GM12865 (cell line): ENCODE measurements around the gene C19orf85.

Source experiments
- DNase-seq: peaks from one replicate; pipeline ENCODE4 v3.0.0; 2010; ENCODE audit warnings: low read depth
- H3K4me3 ChIP-seq: 2 replicates; pipeline ENCODE4 v1.5.1; 2011; ENCODE audit warnings: mild to moderate bottlenecking, low read depth, low read length, control low read depth
- TF ChIP-seq, protein P1 (sequence below): IDR thresholded peaks from 2 replicates; pipeline ENCODE4 v1.5.1; 2011; ENCODE audit warnings: low read length, control low read depth, low read depth, inconsistent platforms; ENCODE audit not compliant: insufficient read depth; ENCODE audit errors: missing control alignments

Gene C19orf85

DNA sequence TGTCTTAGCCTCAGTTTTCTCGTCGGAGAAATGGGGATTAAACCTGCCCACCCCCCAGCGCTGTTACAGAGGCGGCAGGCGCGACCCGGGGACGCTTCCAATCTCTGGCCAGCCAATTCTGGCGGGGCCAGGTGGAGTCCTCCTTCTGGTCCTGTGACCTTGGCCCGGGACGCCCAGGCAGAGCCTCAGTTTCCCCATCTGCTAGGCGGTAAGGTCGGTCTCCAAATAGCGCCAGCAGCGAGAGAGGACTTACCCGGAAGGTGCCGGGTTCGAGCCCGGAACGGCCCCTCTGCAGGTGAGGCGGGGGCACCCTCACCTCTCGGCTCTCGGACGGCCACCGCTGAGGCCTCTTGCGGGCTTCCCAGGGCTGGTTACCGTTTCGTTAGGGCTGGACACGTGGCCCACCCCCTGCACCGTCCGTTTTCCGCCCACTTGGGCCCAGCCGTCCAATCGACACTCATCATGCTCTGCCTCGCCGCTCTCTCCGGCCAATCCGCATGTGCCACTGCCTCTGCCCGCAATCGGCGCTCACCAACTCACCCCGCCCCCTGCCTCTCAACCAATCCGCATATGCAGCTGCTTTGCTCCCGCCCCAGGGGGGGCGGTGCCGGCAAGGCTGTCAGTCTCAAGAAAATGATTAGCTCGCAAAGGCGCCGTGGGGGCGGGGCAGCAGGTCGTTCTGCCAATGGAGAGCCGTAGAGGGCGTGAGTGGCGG lies 3.1 kb downstream of the C19orf85 start, which contains the start of gene ISOC2:
TSS of gene ISOC2 (minus strand) at position 384 of the 715 bp plus-strand sequence. CDS start 5,156 bp downstream, outside the sequence.
- H3K4me3 ChIP-seq: peak within 1 kb of the TSS; percentile 93
- TF ChIP-seq, protein P1, sequence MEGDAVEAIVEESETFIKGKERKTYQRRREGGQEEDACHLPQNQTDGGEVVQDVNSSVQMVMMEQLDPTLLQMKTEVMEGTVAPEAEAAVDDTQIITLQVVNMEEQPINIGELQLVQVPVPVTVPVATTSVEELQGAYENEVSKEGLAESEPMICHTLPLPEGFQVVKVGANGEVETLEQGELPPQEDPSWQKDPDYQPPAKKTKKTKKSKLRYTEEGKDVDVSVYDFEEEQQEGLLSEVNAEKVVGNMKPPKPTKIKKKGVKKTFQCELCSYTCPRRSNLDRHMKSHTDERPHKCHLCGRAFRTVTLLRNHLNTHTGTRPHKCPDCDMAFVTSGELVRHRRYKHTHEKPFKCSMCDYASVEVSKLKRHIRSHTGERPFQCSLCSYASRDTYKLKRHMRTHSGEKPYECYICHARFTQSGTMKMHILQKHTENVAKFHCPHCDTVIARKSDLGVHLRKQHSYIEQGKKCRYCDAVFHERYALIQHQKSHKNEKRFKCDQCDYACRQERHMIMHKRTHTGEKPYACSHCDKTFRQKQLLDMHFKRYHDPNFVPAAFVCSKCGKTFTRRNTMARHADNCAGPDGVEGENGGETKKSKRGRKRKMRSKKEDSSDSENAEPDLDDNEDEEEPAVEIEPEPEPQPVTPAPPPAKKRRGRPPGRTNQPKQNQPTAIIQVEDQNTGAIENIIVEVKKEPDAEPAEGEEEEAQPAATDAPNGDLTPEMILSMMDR: no peak
- peak; percentile 100 for DNase-seq

DNA sequence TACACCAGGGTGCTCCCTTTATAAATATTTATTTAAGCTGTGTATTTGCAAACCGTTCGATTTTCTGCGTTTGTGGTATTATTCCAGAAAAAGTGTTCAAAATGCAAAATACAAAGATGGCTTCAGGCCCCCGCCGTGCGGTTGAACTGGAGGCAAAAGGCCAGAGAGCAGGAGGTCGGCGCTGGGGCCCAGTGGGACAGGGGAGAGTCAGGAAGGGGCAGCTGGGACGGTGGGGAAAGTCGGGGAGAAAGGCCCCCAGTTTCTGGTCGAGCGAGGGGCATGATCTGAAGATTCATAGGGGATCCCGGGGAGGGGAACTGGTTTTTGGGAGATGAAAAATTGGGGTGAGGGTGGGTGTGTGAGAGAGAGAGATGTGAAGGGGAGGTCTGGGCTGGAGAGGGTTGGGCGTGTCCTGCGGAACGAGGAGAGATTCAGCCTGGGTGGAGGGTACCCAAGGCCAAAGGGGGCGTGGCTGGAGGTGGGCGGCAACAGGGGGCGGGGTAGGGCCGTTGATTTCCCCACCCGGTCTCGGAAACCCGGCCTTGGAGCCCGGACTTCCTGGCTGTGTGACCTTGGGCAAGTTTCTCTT lies 3.8 kb downstream of the C19orf85 start:
- H3K4me3 ChIP-seq: peak overlapping the region; percentile 71
- TF ChIP-seq, protein P1: no peak
- peak; percentile 70 for DNase-seq

DNA sequence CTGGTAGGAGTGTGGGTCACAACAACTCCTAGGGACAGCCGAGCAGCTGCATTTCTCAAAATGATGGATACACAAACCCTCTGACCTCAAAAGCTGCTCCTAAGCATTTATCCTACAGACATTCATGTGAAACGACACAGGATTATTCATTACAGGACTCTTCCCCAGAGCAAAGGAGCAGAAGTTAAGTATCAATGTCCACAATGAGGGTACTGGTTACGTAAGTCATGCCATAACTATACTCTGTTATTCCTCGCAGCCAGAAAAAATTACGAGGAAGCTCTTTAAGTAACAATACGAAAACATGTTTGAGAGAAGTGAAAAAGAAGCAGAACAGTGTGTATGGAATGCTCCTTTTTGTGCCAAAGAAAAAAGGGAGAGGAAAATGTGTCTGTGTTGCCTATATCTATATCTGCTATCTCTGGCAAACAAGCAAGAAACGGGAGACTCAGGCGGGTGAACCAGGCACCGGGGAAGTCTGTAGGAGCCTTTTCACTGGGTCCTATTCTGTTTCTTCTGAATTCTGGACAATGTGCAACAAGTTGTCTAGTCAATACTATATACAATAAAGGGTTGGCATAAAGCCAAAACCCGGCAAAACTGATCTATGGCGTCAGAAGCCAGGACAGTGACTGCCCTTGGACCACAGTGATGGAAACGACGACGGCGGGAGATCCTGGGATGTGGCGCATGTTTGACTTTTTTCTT lies 4.4 kb downstream of the C19orf85 start:
- TF ChIP-seq, protein P1: no peak
- no peak overlapping the region for H3K4me3 ChIP-seq
- DNase-seq: no peak

DNA sequence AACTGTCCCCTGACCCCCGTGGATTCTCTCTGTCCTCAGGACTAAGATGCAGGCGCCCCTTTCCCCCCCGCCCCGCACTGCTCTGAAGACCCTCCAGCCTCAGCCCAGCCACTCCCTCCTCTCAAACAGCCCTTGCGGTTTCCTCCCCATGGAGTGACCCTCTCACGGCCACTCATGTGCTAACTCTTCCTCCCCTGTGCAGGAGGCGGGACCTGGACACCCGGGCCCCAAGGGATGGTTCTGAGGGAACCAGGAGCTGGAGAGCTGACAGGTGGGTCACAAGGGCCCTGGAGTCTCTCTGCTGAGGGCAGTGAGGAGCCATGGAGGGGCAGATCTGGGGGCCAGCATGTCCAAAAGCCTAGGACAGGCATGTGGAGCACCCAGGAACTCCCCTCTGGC lies 5.0 kb downstream of the C19orf85 start:
- TF ChIP-seq, protein P1: no peak
- H3K4me3 ChIP-seq: no peak overlapping the region
- no peak for DNase-seq

DNA sequence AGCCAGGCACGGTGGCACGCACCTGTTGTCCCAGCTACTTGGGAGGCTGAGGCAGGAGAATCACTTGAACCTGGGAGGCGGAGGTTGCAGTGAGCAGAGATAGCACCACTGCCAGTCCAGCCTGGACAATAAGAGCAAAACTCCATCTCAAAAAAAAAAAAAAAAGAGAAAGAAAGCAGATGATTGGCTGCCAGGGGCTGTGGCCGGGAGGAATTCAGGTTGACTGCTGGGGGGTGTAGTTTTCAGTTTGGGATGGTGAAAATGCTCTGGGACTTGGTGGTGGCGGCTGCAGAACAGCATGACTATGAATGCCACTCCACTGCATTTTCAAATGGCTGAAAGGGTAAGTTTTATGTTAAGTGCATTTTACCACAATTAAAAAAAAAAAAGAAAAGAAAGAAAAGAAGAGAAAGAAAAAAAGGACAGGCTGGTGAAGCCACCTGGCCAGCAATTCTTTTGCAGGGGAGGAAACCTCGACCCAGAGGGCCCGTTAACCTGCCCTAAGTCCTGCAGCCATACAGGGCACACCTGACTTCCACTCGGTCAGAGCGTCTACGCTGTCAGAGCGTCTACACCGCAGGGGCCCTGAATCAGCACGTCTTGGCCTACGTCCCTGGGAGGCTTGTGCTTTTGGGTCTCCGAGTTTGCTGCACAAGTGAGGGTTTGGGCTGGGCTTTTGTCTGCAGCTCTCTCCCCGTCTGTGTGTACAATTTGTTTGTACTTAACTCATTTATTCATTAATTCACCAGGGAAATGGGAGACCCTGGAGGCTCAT lies 6.7 kb downstream of the C19orf85 start:
- DNase-seq: no peak
- TF ChIP-seq, protein P1: no peak
- no peak overlapping the region for H3K4me3 ChIP-seq

DNA sequence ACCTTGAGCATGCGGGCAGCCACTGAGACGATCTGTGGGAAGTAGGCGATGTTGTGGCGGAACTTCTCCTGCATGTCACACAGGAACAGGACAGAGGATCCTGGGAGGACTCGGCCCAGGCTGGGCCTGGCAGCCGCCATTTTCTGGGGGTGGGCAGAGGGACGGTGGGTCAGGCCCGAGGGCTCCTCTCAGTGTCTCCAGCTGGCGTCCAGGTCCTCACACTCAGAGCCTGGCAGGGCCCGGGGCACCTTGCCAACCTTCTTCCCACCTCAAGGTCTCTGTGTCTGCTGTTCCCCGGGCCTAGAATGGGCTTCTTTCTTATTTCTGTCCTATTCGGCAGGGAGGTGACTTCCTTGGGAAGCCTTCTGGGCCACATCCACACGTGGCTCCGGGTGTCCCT lies 8.2 kb downstream of the C19orf85 start:
- no peak overlapping the region for H3K4me3 ChIP-seq
- DNase-seq: no peak
- TF ChIP-seq, protein P1: no peak
